SKM-1 (cell line): Measurements from ENCODE around the gene KRT14.
"Not testable (repeated sequence)": the region's sequence is repeated elsewhere in the genome, so short reads cannot be mapped to it uniquely, and the experiment has no call there.

Source experiments
- DNase-seq: peaks from one replicate; lab custom pipeline; 2025; ENCODE audit not compliant: unreplicated experiment; lab: John Stamatoyannopoulos, UW

KRT14 gene

DNA sequence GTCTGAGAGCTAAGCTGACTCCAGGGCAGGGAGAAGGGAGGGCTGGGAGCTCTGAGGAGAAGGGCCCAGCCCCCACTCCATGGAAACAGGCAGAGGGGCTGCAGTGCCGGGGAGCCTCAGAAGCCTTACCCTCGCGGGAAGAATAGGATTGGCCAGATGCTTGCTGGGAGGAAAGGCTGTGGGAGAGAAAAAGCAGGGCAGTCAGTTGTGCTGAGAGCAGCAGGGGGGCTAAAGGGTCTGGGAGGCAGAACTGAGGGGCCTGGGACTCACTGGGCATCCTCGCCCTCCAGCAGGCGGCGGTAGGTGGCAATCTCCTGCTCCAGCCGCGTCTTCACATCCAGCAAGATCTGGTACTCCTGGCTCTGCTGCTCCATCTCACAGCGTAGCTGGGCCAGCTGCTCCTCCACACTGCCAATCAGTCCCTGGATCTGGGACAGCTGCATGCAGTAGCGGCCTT, 23.4 kb upstream of the KRT14 start:
- not testable (repeated sequence) for DNase-seq

GRCh38 chr17:41606930-41607329, 20.2 kb upstream of the KRT14 start:
- not testable (repeated sequence) for DNase-seq

- no peak for DNase-seq
These were observed 15.8 kb upstream of the KRT14 start for GRCh38 chr17:41602524-41602923.

- no peak for DNase-seq
These were observed 13.6 kb upstream of the KRT14 start for GRCh38 chr17:41600318-41600717.

GRCh38 chr17:41599680-41600079, 13.0 kb upstream of the KRT14 start:
- DNase-seq: no peak

GRCh38 chr17:41595585-41595984, 8.9 kb upstream of the KRT14 start:
- DNase-seq: no peak

GRCh38 chr17:41594363-41594915, 7.7 kb upstream of the KRT14 start:
- DNase-seq: no peak

DNA sequence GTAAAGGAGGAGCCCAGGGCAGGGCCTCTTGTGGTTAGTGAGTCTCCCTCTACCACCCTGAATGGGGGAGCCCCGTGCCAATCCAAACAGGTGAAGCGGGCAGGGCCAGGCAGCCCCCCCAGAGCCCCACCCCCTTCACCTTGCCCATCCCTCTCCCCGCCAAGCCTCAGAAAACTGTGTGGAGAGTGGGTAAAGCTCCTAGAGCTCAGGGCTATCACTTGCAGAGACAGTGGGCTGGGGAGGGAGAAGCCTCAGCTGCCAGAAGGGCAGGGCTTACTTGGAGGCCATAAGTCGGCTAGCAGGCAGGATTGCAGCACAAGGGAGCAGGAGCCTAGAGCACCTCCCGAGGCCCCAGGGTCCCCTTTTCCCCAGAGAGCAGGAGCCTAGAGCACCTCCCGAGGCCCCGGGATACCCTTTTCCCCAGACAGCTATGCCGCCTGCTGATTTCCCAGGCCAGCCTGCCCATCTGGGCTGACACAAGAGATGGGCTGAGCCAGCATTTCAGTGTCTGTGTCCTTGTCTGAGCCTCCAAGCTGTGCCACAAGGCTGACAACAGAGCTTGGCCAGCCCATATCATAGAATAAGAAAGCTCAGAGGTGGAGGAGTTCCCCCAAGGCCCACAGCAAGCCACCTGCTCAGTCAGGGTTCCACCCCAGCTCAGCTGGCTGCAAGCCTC, 6.7 kb upstream of the KRT14 start:
- DNase-seq: no peak

GRCh38 chr17:41592601-41593305, 6.1 kb upstream of the KRT14 start:
- no peak for DNase-seq

GRCh38 chr17:41589301-41589700, 2.6 kb upstream of the KRT14 start:
- no peak for DNase-seq

DNA sequence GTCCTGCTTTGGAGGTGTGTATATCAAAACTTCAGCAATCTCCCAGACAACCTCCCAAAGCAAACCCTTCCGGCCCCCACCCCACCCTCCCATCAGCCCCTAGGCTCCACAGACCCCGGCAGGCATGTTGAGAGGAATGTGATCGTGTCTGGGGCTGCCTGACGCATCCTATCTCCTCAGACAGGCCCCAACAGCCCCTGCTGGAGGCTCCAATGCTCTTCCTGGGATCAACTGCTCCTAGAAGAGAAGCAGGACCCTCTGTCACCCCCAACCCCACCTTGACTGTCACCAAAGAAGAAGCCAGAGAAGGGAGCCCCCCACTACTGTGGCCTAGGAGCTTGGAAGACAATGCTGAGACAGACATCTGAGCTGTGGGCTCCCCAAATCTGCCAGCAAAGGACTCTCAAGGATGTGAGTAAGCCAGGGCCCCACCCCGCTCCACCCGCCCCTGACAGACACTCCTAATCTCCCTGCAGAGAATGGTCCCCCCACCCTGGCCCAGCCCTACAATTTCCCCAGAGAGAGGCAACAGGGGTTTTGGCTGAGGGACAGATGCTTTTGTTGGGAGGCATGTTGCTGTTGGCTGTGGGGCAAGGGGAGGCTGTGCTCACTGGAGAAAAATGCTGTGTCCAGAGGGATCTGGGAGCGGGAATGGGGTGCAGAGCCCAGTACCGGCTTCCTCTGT, 1.6 kb upstream of the KRT14 start:
- no peak for DNase-seq

GRCh38 chr17:41585301-41586056, 1.2 kb downstream of the KRT14 start:
- no peak for DNase-seq

- not testable (repeated sequence) for DNase-seq
These were observed 2.3 kb downstream of the KRT14 start for GRCh38 chr17:41584331-41584927.

DNA sequence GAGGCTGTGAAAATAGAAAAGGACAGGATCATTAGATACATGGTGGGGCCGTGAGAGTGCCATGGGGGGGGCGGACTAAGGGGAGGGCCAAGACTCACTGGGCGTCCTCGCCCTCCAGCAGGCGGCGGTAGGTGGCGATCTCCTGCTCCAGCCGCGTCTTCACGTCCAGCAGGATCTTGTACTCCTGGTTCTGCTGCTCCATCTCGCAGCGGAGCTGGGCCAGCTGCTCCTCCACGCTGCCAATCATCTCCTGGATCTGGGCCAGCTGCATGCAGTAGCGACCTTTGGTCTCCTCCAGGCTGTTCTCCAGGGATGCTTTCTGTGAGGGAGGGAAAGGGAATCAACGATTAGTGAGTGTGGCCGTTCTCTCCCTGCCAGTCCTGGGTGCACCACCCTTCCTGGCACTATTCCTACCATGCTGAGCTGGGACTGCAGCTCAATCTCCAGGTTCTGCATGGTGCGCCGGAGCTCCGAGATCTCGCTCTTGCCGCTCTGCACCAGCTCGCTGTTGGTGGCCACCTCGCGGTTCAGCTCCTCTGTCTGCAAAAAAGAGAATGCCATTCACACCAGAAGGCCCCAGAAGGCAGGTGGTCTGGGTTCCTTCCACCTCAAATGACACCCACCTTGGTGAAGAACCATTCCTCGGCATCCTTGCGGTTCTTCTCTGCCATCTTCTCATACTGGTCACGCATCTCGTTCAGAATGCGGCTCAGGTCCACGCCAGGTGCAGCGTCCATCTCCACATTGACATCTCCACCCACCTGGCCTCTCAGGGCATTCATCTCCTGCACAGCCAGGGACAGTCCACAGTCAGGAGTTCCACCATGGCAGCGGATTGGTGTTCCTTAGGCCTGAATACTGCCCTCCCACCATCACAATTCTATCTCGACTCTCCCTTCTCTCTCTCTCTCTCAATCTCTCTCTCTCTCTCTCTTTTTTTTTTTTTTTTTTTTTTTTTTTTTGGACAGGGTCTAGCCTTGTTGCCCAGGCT, 3.3 kb downstream of the KRT14 start:
- DNase-seq: no peak

- not testable (repeated sequence) for DNase-seq
These were observed 4.4 kb downstream of the KRT14 start for GRCh38 chr17:41582061-41582968.

- DNase-seq: no peak
These were observed 5.2 kb downstream of the KRT14 start for GRCh38 chr17:41581366-41582060.

GRCh38 chr17:41580687-41581365, 5.9 kb downstream of the KRT14 start:
- DNase-seq: no peak
